ENCODE data around the gene PDE11A.

The PDE11A gene

DNA sequence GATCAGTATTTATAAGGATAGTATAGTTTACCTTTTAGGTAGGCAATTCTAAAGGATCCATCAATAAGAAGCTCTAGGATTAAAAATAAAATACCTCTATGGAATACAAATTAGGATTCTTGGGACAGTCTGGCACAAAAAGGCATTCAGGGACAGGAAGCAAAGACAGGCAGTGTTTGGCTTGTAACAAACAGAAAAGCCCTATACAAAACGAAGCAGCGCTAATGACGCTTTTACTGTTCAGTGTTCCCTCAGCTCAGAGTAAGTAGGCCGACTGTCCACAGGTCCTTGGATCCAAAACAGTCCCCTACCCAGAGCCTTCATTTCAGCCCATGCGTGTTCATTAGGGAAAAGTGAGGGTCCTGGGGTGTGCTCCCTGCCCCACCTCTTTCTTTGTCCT is 443.7 kb downstream of the PDE11A start:
- POLR2A ChIA-PET: interaction anchor here (1.6 kb wide), 1 partner anchor 9 kb away, joined by 4 read pairs; no protein-coding TSS in a partner anchor
- CTCF ChIA-PET: interaction anchor here (0.6 to 1.3 kb wide), 2 partner anchors 24 to 26 kb away, joined by 3 read pairs; no protein-coding TSS in a partner anchor
- TF ChIP-seq BHLHE40 (IDR thresholded peaks at IDR 0.05; ENCODE audit: borderline replicate concordance) (no peak), FOXA1 (IDR thresholded peaks at IDR 0.05) (no peak), ARNT (IDR thresholded peaks at IDR 0.05) (no peak), FOXM1 (IDR thresholded peaks at IDR 0.05; ENCODE audit: borderline replicate concordance) (no peak), TARDBP (IDR thresholded peaks at IDR 0.05) (no peak), NFRKB (IDR thresholded peaks at IDR 0.05) (no peak), SP1 (IDR thresholded peaks at IDR 0.05) (no peak), HDGF (IDR thresholded peaks at IDR 0.05; ENCODE audit: borderline replicate concordance) (no peak), CTBP1 (IDR thresholded peaks at IDR 0.05; ENCODE audit: borderline replicate concordance) (no peak)
- TF ChIP-seq, protein P1, sequence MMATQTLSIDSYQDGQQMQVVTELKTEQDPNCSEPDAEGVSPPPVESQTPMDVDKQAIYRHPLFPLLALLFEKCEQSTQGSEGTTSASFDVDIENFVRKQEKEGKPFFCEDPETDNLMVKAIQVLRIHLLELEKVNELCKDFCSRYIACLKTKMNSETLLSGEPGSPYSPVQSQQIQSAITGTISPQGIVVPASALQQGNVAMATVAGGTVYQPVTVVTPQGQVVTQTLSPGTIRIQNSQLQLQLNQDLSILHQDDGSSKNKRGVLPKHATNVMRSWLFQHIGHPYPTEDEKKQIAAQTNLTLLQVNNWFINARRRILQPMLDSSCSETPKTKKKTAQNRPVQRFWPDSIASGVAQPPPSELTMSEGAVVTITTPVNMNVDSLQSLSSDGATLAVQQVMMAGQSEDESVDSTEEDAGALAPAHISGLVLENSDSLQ (IDR thresholded peaks at IDR 0.05): no peak
- no peak for DNase-seq (ENCODE audit: extremely low spot score)

DNA sequence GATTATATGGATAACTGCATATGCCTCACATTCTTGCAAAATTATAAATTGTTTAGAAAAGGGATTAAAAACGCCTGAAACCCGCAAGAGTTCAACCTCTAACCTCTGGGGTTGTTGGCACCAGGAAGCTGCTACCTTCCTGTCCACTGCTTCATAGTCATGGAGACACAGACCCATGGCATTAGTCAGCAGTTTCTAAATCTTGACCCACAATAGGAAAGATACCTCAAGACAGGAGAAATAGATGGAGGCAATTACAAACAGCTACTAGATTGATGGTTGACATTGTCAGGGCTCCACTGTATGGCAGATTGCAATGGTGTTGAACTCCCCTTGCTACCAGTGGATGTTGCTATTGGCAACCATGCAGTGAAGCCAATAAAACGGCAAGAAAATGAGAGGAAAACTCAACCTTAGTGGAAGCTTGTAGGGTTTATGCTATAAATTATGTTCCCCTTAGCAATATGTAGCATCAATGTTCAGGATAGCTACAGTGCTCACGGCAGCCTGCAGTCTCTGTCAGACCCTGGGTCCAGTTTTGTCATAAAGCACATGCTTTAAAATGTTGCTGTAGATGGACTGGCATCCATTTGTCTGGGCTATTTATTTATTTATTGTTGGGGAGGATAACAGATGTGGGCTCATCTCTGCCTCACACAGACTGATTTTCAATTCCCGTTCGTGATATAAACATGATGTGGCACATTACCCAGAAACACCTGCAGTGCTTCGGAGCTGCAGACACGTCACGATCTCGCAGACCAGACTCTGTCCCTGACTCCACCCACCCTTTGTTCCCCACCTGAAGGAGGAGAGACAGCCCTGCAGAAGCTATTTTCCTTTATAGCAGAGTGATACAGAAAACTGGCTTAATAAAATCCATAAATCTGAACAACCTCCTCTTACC is 446.6 kb downstream of the PDE11A start:
- CTCF ChIA-PET: no interaction called here
- POLR2A ChIA-PET: interaction anchor here (1.4 kb wide), 1 partner anchor 9 kb away, joined by 5 read pairs; no protein-coding TSS in a partner anchor

DNA sequence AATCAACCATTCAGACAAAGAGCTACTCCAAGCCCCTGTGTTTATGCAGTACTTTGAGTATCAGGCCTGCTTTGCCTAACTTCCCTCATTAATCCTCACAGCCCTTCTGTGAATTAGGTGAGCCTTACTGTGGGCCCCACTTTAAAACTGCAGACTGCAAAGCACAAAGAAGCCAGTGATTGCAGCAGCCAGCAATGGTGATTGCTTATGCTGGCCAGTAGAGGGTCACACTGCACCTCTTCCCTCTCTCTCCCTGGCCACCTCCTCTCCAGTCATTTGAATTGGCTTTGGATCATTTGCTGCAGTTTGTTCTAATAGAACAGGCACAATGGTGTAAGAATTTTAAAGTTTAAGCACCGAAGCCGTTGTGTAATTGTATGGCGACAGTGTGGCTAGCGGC is 450.1 kb downstream of the PDE11A start:
- ChIA-PET CTCF (no interaction called here), POLR2A (no interaction called here)
- DNase-seq (ENCODE audit: extremely low spot score): no peak
- TF ChIP-seq LEF1 (IDR thresholded peaks at IDR 0.05; ENCODE audit: borderline replicate concordance): no peak
- TF ChIP-seq ELF4 (IDR thresholded peaks at IDR 0.05): no peak
- TF ChIP-seq SP1 (IDR thresholded peaks at IDR 0.05): no peak
- no peak for TF ChIP-seq HDGF (IDR thresholded peaks at IDR 0.05; ENCODE audit: borderline replicate concordance)
- TF ChIP-seq BHLHE40 (IDR thresholded peaks at IDR 0.05; ENCODE audit: borderline replicate concordance): no peak

More for the DNA sequence above, 446.6 kb downstream of the PDE11A start:
- no peak for DNase-seq (ENCODE audit: extremely low spot score)
- TF ChIP-seq LEF1 (IDR thresholded peaks at IDR 0.05; ENCODE audit: borderline replicate concordance): no peak
- TF ChIP-seq ELF4 (IDR thresholded peaks at IDR 0.05): no peak
- TF ChIP-seq NFRKB (IDR thresholded peaks at IDR 0.05): no peak
- no peak for TF ChIP-seq TARDBP (IDR thresholded peaks at IDR 0.05)
- no peak for TF ChIP-seq SP1 (IDR thresholded peaks at IDR 0.05)
- no peak for TF ChIP-seq ZNF384 (IDR thresholded peaks at IDR 0.05)
- TF ChIP-seq BHLHE40 (IDR thresholded peaks at IDR 0.05; ENCODE audit: borderline replicate concordance): no peak
- TF ChIP-seq ARNT (IDR thresholded peaks at IDR 0.05): no peak
- no peak for TF ChIP-seq HDGF (IDR thresholded peaks at IDR 0.05; ENCODE audit: borderline replicate concordance)
- TF ChIP-seq, protein P1 (IDR thresholded peaks at IDR 0.05): no peak

DNA sequence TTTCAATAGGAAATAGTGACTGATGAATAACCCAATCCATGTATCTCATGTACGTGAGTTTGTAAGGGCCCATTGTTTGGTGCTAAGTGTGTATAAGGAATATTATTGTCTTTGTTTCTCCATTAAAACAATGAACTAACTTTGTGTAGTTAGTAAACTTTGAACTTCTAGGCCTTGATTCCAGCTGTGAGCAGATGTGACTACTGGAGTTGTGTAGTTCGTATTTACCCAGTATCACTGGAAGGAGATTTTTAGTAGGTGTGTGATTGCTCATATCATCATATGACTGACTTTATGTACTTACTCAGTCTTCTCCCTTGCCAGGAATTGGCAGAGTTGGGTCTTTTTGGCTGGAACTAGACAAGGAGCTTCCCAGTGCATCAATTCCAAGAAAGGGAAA is 452.6 kb downstream of the PDE11A start:
- no peak for TF ChIP-seq HDGF (IDR thresholded peaks at IDR 0.05; ENCODE audit: borderline replicate concordance)
- TF ChIP-seq SUZ12 (IDR thresholded peaks at IDR 0.05): no peak
- TF ChIP-seq FOXM1 (IDR thresholded peaks at IDR 0.05; ENCODE audit: borderline replicate concordance): no peak
- no peak for TF ChIP-seq ARNT (IDR thresholded peaks at IDR 0.05)
- TF ChIP-seq SP1 (IDR thresholded peaks at IDR 0.05): no peak
- no peak for TF ChIP-seq NFRKB (IDR thresholded peaks at IDR 0.05)
- no peak for TF ChIP-seq ZNF384 (IDR thresholded peaks at IDR 0.05)
- TF ChIP-seq CTBP1 (IDR thresholded peaks at IDR 0.05; ENCODE audit: borderline replicate concordance): no peak
- TF ChIP-seq L3MBTL2 (conservative IDR thresholded peaks at IDR 0.05): no peak
- TF ChIP-seq FOXK2 (IDR thresholded peaks at IDR 0.05): no peak
- no peak for TF ChIP-seq BHLHE40 (IDR thresholded peaks at IDR 0.05; ENCODE audit: borderline replicate concordance)
- ChIA-PET POLR2A (interaction anchor here (1.6 kb wide), 1 partner anchor 9 kb away, joined by 4 read pairs; no protein-coding TSS in a partner anchor), CTCF (no interaction called here)
- DNase-seq (ENCODE audit: extremely low spot score): no peak

DNA sequence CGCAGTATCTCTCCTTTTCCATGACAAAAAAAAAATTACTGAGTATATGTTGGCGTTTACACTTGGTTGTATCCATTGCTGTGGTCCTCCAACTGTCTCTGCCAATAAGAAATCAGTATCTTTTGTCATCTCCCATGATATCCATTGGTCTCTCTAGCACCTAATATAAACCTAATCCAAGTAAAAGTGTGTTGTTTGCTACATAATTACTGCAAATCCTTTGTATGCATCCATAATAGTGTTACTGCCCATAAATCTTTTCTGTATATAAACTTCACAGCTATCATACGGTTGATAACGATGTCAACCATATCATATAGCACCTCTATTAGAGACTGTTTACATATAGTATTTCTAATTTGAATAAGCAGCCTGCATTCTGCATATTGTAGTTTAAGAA is 453.1 kb downstream of the PDE11A start:
- CTCF ChIA-PET: interaction anchor here (0.6 kb wide), 1 partner anchor 62 kb away, joined by 3 read pairs; no protein-coding TSS in a partner anchor
- POLR2A ChIA-PET: interaction anchor here (1.6 kb wide), 1 partner anchor 10 kb away, joined by 4 read pairs; no protein-coding TSS in a partner anchor
- TF ChIP-seq SUZ12 (IDR thresholded peaks at IDR 0.05) (no peak), CTBP1 (IDR thresholded peaks at IDR 0.05; ENCODE audit: borderline replicate concordance) (no peak), ELF4 (IDR thresholded peaks at IDR 0.05) (no peak), LEF1 (IDR thresholded peaks at IDR 0.05; ENCODE audit: borderline replicate concordance) (no peak), ZNF384 (IDR thresholded peaks at IDR 0.05) (no peak), ARNT (IDR thresholded peaks at IDR 0.05) (no peak), FOXA1 (IDR thresholded peaks at IDR 0.05) (no peak), FOXK2 (IDR thresholded peaks at IDR 0.05) (no peak), TARDBP (IDR thresholded peaks at IDR 0.05) (no peak), NFRKB (IDR thresholded peaks at IDR 0.05) (no peak), BHLHE40 (IDR thresholded peaks at IDR 0.05; ENCODE audit: borderline replicate concordance) (no peak), SP1 (IDR thresholded peaks at IDR 0.05) (no peak), FOXM1 (IDR thresholded peaks at IDR 0.05; ENCODE audit: borderline replicate concordance) (no peak), HDGF (IDR thresholded peaks at IDR 0.05; ENCODE audit: borderline replicate concordance) (no peak), L3MBTL2 (conservative IDR thresholded peaks at IDR 0.05) (no peak)
- TF ChIP-seq, protein P1 (IDR thresholded peaks at IDR 0.05): no peak

More for the DNA sequence above, 453.1 kb downstream of the PDE11A start:
- no peak for DNase-seq (ENCODE audit: extremely low spot score)
